Activated CD4-positive, alpha-beta T cell treated with anti-CD3 and anti-CD28 coated beads, Interleukin-2, amount 50 U/mL, for 16 hours (primary cell): ENCODE results near the gene ECE2.

Experiments
- DNase-seq: peaks from one replicate; pipeline ENCODE4 v3.0.0-alpha.2; 2020

The ECE2 gene

GRCh38 chr3:184277366-184277765 lies 1.5 kb downstream of the ECE2 start:
- DNase-seq, result no peak

- DNase-seq, result no peak
Measured at GRCh38 chr3:184282941-184283340, 7.1 kb downstream of the ECE2 start.

DNA sequence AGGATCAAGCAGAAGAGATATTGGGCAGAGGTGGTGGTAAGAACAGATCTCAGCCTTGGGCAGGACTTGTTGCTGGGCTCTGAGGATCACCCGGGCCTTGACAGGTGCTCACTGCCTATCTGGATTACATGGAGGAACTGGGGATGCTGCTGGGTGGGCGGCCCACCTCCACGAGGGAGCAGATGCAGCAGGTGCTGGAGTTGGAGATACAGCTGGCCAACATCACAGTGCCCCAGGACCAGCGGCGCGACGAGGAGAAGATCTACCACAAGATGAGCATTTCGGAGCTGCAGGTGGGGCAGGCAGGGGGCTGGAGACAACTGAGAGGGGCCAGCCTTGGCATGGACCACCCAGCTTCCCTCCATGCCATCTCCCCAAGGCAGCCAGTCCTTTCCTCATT lies 7.9 kb downstream of the ECE2 start:
- DNase-seq, result no peak

DNA sequence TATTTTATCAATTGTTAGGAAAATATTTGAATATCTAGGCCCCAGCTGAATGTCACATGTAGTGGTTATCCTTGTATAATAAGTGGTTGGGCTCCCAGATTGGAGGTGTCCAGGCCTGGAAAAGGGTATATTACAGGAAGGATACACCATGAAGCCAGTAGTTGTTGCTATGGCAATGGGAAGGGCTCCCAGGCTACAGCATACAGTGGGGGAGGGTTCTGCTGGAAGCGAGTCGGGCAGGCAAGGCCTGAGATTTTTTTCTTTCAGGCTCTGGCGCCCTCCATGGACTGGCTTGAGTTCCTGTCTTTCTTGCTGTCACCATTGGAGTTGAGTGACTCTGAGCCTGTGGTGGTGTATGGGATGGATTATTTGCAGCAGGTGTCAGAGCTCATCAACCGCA lies 8.9 kb downstream of the ECE2 start:
- peak; percentile 27 for DNase-seq

- peak; percentile 69 for DNase-seq
Measured at GRCh38 chr3:184289426-184289938, 13.7 kb downstream of the ECE2 start.

GRCh38 chr3:184290331-184290730 lies 14.5 kb downstream of the ECE2 start:
- no peak for DNase-seq

DNA sequence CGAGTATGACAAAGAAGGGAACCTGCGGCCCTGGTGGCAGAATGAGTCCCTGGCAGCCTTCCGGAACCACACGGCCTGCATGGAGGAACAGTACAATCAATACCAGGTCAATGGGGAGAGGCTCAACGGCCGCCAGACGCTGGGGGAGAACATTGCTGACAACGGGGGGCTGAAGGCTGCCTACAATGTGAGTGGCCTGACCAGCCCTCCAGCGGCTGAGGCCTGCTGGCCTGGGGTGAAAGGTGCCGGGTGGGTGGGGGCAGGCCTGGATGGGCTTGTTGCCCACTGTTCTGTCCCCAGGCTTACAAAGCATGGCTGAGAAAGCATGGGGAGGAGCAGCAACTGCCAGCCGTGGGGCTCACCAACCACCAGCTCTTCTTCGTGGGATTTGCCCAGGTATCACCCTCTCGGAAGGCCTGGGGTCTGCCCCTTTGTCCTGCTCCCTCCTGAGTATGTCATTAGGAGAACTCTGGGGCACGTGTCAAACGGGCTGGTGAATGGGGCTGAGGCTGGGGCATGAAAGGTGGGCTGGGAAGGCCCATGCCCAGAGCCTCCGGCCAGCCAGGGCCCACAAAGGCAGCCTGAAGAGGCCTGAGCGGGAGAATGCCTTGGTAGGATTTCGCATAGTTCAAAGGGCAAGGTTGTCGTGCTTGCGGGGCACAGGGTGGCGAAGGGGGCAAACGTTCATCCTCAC lies 15.4 kb downstream of the ECE2 start:
- DNase-seq, result no peak

DNA sequence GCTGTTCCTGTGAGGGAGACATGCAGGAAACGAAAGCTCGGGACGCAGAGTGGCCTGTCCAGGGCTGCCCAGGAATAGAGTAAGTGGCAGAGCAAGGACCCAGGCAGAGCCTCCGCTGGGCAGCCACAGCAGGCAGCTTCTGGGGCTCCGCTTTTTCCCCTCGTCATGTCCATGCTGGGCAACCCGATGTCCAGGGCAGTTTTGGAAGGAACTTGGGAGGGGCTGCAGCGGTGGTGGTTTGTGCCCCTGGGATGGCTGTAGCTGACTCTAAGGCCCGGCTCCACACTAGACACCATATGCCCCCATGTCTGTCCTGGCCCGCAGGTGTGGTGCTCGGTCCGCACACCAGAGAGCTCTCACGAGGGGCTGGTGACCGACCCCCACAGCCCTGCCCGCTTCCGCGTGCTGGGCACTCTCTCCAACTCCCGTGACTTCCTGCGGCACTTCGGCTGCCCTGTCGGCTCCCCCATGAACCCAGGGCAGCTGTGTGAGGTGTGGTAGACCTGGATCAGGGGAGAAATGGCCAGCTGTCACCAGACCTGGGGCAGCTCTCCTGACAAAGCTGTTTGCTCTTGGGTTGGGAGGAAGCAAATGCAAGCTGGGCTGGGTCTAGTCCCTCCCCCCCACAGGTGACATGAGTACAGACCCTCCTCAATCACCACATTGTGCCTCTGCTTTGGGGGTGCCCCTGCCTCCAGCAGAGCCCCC lies 16.1 kb downstream of the ECE2 start:
- DNase-seq, result no peak

DNA sequence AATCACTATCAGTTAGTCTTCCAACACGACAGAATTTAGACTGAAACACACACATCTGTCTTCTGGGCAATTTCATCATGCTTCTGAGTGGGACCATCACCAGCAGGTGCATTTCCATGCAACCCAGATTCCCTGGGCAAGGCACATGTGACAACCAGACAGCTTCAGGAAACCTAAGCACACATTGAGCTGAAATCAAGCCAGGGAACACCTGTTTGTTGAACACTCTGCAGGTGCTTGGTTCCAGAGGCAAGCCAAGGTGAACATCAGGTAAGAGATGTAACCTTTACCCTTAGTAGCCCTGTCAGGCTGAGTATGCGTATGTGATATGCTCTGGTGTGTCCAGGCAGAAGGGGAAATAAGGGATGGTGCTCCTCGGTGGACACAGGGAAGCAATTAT lies 19.9 kb downstream of the ECE2 start:
- no peak for DNase-seq

DNA sequence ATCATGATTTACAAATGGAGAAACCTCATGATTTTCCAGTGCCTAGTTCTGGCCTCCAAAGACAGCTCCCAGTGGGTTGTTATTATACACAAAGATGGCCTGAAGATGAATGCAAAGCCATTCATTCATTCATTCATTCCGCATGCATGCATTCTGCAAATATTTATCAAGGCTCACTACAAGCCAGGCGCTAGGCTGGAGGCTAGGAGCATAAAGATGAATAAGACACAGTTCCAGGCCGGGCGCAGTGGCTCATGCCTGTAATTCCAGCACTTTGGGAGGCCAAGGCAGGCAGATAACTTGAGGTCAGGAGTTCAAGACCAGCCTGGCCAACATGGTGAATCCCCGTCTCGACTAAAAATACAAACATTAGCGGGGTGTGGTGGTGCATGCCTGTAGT lies 20.8 kb downstream of the ECE2 start:
- DNase-seq, result no peak

DNA sequence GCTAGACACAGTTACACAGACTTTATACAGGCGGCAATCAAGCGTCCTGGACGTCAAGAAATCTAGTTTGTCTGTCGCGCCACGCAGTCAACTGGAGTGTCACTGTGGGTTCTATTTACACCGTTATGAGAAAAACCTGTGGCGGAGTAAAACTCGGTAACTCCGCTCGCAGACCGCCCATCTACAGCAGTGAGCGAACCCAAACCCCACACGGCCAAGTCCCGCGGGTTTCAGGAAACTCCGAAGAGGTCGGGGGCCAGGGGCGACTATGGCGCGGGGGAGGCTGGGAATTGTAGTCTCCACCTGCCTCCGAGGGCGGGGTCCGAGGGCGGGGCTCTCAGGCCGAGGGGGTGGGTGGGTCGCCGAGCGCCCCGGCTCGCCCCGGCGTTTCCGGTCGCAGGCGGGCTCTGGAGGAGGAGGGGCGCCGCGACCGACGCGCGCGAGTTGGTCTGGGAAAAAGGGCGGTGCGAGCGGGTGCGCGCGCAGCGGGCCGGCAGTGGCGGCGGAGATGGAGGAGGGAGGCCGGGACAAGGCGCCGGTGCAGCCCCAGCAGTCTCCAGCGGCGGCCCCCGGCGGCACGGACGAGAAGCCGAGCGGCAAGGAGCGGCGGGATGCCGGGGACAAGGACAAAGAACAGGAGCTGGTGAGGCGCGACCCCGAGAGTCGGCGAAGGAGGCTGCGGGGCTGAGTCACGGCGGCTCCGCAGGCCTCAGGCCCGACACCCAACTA lies 23.1 kb downstream of the ECE2 start, which contains the start of gene PSMD2:
Gene PSMD2, plus strand, starts transcription at position 483 of the 729 bp plus-strand sequence. Its CDS starts 26 bp downstream, at position 509.
- peak; percentile 99 for DNase-seq

GRCh38 chr3:184299488-184300377 lies 23.9 kb downstream of the ECE2 start:
- no peak for DNase-seq

DNA sequence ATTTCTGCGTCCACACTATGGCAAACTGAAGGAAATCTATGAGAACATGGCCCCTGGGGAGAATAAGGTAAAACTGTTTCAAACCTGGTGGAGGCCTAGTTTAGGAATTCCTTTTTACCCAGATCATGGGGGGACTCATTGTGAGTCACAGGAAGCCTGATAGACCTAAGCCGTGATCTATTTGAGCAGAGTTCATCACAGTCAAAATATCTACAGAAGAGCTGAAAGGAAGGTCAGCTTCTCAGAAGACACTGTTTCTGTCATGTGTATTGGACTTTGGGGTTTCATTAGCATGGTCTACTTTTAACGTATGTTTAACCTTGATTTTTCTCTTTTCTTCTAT lies 24.5 kb downstream of the ECE2 start:
- DNase-seq, result no peak

- DNase-seq, result no peak
Measured at GRCh38 chr3:184305577-184305976, 29.8 kb downstream of the ECE2 start.

DNA sequence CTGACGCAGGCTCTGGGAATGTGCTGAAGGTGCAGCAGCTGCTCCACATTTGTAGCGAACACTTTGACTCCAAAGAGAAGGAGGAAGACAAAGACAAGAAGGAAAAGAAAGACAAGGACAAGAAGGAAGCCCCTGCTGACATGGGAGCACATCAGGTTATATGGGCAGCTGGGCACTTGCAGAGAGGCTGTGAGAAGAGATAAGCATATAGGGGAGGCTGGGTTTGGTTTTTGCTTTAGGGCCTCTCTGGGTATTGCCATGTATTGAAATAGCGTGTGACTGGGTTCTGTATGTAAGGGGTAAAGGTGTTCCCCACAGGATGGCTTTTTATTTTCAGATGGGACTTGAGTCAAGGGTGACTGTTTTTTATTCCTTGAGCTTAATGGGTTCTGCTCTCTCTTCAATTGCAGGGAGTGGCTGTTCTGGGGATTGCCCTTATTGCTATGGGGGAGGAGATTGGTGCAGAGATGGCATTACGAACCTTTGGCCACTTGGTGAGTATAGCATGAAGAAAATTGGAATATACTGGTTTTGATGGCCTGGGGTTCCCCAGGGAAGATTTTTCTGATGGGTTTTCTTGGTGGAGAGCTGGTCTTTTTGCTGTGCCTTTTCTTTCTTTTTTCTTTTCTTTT lies 30.6 kb downstream of the ECE2 start:
- DNase-seq, result no peak

GRCh38 chr3:184307915-184308314 lies 32.1 kb downstream of the ECE2 start:
- no peak for DNase-seq

DNA sequence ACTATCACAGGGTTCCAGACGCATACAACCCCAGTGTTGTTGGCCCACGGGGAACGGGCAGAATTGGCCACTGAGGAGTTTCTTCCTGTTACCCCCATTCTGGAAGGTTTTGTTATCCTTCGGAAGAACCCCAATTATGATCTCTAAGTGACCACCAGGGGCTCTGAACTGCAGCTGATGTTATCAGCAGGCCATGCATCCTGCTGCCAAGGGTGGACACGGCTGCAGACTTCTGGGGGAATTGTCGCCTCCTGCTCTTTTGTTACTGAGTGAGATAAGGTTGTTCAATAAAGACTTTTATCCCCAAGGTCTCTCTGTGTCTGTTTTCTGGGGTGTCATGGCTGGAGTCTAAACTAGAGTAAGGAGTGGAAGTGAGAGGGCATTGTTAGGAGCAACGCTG lies 32.9 kb downstream of the ECE2 start:
- DNase-seq, result no peak

- DNase-seq, result no peak
Measured at GRCh38 chr3:184311633-184312032, 35.8 kb downstream of the ECE2 start.

- DNase-seq, result peak; percentile 95
Measured at GRCh38 chr3:184314363-184314699, 38.5 kb downstream of the ECE2 start, which contains the start of gene EIF4G1. Gene EIF4G1 (plus strand): TSS chr3:184314606. CDS start chr3:184315797, 1,191 bp downstream.

- peak; percentile 58 for DNase-seq
Measured at GRCh38 chr3:184314700-184315542, 39.1 kb downstream of the ECE2 start.

DNA sequence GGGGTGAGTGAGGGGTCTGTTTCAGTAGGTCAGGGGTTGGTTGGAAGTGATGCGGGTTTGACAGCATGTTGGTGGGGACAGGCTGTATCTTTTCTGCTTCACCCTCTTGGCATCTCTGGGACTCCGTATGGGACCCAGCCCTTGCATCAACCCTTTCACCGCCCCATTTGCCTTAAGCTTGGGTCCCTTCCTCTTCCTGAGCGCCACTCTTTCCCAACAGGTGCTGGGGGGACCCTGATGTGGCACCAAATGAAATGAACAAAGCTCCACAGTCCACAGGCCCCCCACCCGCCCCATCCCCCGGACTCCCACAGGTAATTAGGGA lies 39.7 kb downstream of the ECE2 start:
- no peak for DNase-seq
